HL-60 (cell line): Measurements from ENCODE around the gene CLCA1.

Experiments
- GABPA ChIP-seq: IDR thresholded peaks from 2 replicates; pipeline ENCODE4 v1.6.1; 2012; ENCODE audit warnings: low read depth
- POLR2AphosphoS5 ChIP-seq: IDR thresholded peaks from 2 replicates; pipeline ENCODE4 v1.6.1; 2012; ENCODE audit warnings: low read depth
- SPI1 ChIP-seq: IDR thresholded peaks from 2 replicates; pipeline ENCODE4 v1.6.1; 2012; ENCODE audit warnings: low read depth, mild to moderate bottlenecking, borderline replicate concordance
- TF ChIP-seq, protein P1 (sequence below): IDR thresholded peaks from one replicate; pipeline ENCODE4 v1.5.1; 2011; ENCODE audit warnings: low read length, control low read depth, inconsistent platforms; ENCODE audit not compliant: insufficient read depth
- TF ChIP-seq, protein P2 (sequence below): IDR thresholded peaks from 2 replicates; pipeline ENCODE4 v1.6.1; 2012; ENCODE audit warnings: low read depth; ENCODE audit not compliant: insufficient replicate concordance

DNA sequence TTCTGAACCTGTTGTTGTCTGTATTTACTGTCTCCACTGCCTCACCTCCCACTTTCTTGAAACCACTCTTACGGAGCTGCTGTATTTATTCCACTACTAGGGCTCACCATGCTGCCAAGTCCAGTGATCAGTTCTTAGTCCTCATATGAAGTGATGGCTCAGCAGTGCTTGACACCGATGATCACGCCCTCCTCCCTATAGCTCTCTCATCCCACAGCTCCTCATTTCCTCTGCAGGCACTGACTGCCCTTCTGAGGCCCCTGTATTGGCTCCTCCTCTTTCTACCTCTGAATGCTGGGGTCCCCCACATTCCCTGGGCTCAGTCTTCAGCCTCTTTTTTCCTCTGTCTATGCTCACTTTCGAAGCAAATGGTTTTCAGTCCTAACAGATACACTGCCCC, 3.4 kb downstream of the CLCA1 start:
- TF ChIP-seq POLR2AphosphoS5 (no peak), GABPA (no peak), SPI1 (no peak)
- TF ChIP-seq, protein P1, sequence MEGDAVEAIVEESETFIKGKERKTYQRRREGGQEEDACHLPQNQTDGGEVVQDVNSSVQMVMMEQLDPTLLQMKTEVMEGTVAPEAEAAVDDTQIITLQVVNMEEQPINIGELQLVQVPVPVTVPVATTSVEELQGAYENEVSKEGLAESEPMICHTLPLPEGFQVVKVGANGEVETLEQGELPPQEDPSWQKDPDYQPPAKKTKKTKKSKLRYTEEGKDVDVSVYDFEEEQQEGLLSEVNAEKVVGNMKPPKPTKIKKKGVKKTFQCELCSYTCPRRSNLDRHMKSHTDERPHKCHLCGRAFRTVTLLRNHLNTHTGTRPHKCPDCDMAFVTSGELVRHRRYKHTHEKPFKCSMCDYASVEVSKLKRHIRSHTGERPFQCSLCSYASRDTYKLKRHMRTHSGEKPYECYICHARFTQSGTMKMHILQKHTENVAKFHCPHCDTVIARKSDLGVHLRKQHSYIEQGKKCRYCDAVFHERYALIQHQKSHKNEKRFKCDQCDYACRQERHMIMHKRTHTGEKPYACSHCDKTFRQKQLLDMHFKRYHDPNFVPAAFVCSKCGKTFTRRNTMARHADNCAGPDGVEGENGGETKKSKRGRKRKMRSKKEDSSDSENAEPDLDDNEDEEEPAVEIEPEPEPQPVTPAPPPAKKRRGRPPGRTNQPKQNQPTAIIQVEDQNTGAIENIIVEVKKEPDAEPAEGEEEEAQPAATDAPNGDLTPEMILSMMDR, result no peak
- TF ChIP-seq, protein P2, sequence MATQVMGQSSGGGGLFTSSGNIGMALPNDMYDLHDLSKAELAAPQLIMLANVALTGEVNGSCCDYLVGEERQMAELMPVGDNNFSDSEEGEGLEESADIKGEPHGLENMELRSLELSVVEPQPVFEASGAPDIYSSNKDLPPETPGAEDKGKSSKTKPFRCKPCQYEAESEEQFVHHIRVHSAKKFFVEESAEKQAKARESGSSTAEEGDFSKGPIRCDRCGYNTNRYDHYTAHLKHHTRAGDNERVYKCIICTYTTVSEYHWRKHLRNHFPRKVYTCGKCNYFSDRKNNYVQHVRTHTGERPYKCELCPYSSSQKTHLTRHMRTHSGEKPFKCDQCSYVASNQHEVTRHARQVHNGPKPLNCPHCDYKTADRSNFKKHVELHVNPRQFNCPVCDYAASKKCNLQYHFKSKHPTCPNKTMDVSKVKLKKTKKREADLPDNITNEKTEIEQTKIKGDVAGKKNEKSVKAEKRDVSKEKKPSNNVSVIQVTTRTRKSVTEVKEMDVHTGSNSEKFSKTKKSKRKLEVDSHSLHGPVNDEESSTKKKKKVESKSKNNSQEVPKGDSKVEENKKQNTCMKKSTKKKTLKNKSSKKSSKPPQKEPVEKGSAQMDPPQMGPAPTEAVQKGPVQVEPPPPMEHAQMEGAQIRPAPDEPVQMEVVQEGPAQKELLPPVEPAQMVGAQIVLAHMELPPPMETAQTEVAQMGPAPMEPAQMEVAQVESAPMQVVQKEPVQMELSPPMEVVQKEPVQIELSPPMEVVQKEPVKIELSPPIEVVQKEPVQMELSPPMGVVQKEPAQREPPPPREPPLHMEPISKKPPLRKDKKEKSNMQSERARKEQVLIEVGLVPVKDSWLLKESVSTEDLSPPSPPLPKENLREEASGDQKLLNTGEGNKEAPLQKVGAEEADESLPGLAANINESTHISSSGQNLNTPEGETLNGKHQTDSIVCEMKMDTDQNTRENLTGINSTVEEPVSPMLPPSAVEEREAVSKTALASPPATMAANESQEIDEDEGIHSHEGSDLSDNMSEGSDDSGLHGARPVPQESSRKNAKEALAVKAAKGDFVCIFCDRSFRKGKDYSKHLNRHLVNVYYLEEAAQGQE, result no peak
